GM19043 (cell line): ENCODE measurements around the gene GYS1.
A peak's percentile ranks its signal among the peaks of the same experiment; 100 is the strongest.
"Not testable (repeated sequence)": the region's sequence is repeated elsewhere in the genome, so short reads cannot be mapped to it uniquely, and the experiment has no call there.

Experiments used
- ATAC-seq: cut with Tn5 transposase; IDR thresholded peaks from one replicate; pipeline ENCODE4 v1.9.1; 2021; ENCODE audit warnings: low read depth; ENCODE audit not compliant: unreplicated experiment

Gene GYS1

DNA sequence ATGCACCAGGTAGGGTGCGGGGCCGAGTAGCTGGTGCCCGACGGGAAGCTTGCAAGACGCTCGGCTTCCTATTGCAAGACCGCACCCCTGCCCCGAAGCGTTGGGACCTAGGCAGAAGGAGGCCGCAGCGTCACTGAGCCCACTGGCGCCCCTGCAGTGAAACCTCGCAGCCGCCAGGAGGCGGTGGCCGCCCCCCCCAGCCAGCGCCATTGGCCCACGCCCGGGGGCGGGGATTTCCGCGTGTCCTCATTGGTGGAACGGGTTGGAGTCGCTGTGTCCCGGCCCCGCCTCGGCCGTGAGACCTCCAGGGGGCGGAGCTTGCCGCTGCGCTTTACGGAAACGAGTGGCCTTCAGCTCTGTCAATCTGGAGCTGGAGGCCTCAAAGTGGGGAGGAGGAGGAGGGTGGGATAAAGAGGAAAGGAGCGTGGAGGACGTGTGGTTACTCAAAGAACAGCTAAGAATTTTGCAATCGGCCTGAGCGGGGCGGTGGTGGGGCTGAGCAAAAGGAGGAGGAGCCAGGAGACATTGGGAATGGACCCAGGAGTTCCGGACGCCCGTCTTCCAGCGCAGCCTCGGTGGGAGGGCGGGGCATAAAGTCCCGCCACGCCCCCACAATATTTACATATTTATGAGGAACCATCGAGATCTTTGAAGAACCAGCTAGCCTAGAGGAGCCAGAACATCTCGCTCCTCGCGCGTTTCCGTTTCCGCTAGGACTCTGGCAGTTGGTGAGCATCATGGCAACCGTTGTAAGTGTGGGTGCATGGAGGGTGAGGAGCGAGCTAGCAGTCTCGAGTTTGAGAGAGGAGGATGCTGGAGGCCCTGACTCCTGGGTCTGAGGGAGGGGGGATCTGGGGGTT lies at the start of gene GYS1, which contains the start of gene RUVBL2:
Gene GYS1 (minus strand): TSS at position 135 of the 860 bp plus-strand sequence. CDS start 197 bp downstream, outside the sequence.
Gene RUVBL2 (plus strand): TSS at position 713 of the 860 bp plus-strand sequence. CDS start 25 bp downstream, at position 738.
- ATAC-seq, result peak; percentile 87

- not testable (repeated sequence) for ATAC-seq
These were observed 49.6 kb upstream of the GYS1 start for GRCh38 chr19:49042666-49043065.

- no peak for ATAC-seq
These were observed 49.1 kb upstream of the GYS1 start for GRCh38 chr19:49042177-49042576.

DNA sequence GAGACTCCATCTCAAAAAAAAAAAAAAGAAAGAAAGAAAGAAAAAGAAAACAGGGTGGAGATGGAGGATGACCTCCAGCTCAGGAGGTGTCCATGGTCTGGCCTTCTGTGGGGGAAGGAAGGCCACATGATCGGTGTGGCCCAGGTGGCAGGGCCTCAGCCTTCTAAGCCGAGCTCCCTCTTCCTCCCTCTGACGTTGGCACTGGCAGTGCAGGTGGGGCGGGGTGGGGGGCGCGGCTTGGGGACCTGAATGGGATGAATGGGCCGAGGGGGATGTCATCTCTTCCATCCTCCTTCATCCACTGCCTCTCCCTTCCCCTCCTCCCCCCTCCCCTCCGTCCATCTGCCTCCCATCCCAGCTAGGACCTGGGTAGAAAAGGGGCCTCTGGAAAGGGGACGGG lies 46.6 kb upstream of the GYS1 start:
- ATAC-seq, result not testable (repeated sequence)

- ATAC-seq, result not testable (repeated sequence)
These were observed 45.6 kb upstream of the GYS1 start for GRCh38 chr19:49038557-49039276.

GRCh38 chr19:49038111-49038510 lies 45.0 kb upstream of the GYS1 start:
- ATAC-seq, result not testable (repeated sequence)

DNA sequence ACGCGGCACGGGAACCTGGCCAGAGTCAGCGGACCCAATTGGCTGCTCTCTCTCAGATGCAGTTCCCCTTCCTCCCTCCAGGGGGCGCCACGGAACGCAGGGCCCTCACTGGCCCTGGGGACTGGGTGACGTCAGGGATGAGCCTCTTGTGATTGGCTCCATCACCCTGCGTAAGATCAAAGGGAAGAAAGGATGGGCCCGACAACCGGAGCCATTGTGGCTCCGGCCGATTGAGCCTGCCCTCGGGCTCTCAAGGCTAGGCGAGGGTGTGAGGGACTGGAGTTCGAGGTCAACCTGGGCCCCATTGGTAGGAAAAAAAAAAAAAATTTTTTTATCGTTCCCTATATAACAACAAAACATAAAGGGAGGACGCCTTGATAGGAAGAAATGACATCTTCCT lies 43.7 kb upstream of the GYS1 start, which contains the start of gene CGB1:
Gene CGB1 (minus strand): TSS at position 81 of the 400 bp plus-strand sequence. CDS start 184 bp downstream, outside the sequence.
- ATAC-seq, result not testable (repeated sequence)

- ATAC-seq, result not testable (repeated sequence)
These were observed 38.7 kb upstream of the GYS1 start, which contains the start of gene CGB2 for GRCh38 chr19:49031642-49032301. Gene CGB2 (plus strand): TSS chr19:49031890. CDS start chr19:49032096, 206 bp downstream.

GRCh38 chr19:49030323-49030722 lies 37.2 kb upstream of the GYS1 start:
- ATAC-seq, result not testable (repeated sequence)

- not testable (repeated sequence) for ATAC-seq
These were observed 36.6 kb upstream of the GYS1 start for GRCh38 chr19:49029749-49030148.

GRCh38 chr19:49028686-49029085 lies 35.6 kb upstream of the GYS1 start:
- ATAC-seq, result not testable (repeated sequence)

DNA sequence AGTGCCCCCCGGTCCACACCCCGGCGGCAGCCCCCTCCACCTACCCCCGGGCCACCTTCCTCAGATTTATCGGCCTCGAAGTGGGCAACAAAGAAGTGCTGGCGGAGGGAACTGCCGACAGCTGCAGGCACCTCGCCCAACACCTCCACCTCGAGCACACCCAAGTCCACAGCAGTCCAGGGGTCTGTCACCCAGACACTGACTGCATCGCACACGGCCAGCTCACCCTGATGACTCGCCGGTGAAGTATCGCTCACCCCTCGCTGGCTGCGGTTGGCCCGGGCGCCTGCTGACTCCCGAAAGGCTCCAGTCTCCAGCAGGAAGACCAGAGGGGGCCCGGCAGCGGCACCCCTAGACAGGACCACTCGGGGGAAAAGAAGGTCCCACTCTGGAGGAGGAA lies 32.5 kb upstream of the GYS1 start:
- ATAC-seq, result not testable (repeated sequence)

GRCh38 chr19:49025088-49025487 lies 32.0 kb upstream of the GYS1 start:
- not testable (repeated sequence) for ATAC-seq

GRCh38 chr19:49024233-49024632 lies 31.1 kb upstream of the GYS1 start, which contains the start of gene CGB3:
Gene CGB3 (minus strand): TSS chr19:49024333. CDS start chr19:49023971, 362 bp downstream.
- not testable (repeated sequence) for ATAC-seq

DNA sequence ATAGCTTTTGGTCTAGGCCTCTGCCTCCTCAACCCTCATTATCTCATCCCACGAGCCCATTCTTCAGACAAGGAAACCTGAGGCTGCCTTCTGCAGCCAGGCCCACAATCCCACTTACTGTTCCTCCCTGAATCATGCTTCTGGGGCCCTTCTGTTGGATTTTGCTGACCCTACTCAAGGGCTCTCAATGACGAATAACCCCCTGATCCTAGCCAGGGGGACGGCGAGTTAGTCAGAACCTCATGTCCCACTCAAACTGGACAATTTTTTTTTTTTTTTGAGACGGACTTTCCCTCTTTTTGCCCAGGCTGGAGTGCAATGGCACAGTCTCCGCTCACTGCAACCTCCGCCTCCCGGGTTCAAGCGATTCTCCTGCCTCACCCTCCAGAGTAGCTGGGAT lies 29.0 kb upstream of the GYS1 start:
- no peak for ATAC-seq

- no peak for ATAC-seq
These were observed 28.1 kb upstream of the GYS1 start for GRCh38 chr19:49020931-49021895.

DNA sequence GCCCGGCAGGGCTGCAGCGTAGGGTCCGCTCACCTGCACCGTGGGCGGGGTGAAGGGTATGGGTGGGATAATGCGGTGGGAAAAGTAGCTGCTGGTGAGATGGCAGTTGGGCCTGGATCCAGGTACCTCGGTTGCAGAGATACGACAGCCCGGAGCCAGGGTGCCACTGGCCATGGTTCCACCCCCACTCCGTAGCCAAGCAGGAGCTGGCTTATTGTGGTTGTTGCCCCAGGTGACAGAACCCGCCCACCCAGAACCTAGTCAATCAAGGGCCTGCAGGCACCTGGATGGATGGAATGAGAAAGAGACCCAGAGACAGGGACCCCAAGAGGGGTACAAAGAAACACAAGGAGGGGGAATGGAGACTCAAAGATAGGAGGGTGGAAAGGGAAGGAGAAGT lies 27.2 kb upstream of the GYS1 start:
- no peak for ATAC-seq

DNA sequence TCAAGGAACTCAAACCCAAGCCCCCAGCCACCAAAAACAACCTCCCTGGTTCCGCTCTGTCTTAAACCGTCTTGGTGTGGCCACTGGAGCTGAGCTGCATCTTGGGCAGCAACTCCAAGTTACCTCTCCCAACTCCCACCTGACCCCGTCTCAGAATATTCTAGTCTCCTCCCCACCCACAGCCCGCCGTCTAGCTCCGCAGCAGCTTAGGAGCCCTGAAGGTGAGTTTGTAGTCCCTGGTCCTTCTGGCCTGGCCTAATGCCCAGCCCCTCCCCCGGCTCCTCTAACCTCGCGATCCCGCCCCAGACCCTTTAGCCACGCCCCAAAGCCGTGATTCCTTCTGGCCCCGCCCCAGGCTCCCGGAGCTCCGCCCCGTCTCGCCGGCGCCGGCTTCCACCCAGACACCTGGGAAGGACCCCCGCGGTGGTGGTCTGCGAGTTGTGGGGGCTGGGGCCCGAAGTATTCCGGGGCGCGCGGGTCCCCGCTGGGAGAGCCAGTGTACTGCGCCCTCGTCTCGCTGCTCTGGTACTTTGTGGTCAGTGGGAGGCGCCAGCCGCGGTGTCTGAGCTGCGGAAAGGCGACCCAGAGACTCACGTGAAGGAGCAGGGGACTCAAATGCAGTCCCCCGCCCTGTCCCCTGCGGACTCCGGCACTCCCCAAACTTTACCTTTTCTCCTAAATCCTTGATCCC lies 26.3 kb upstream of the GYS1 start:
- ATAC-seq, result no peak
